ENCODE measurements around the gene ANHX. TPM values are rescaled to one million over a fixed set of nuclear protein-coding genes. Genes with fewer than 3 reads are reported as not detected.

Gene ANHX
- total RNA-seq, 1 donor from 2014 or later, result not detected

- Histone ChIP-seq H3K4me3 (ENCODE audit: insufficient read depth, low read depth, low read length) (no peak overlapping the region), H2AFZ (ENCODE audit: low read depth, low read length) (no peak overlapping the region), H3K9ac (ENCODE audit: low read length) (no peak overlapping the region), H3K4me1 (ENCODE audit: insufficient read depth, low read length) (no peaks in the 10 kb centered on the region), H3K36me3 (ENCODE audit: insufficient read depth, low read length) (no peaks in the 10 kb centered on the region), H4K20me1 (ENCODE audit: insufficient read depth, low read length) (no peaks in the 10 kb centered on the region), H3K27me3 (ENCODE audit: insufficient read depth, low read length) (no peaks in the 10 kb centered on the region), H3K4me2 (ENCODE audit: low read length) (no peak overlapping the region), H3K9me3 (ENCODE audit: insufficient read depth, low read depth, low read length) (peaks cover 28% of the 10 kb centered on the region), H3K79me2 (ENCODE audit: insufficient read depth, low read length) (no peaks in the 10 kb centered on the region), H3K27ac (ENCODE audit: low read depth, low read length) (no peak overlapping the region)
- no peak for DNase-seq (ENCODE audit: low read depth)
- no peak for TF ChIP-seq EZH2 (IDR thresholded peaks at IDR 0.05; ENCODE audit: insufficient read depth, low read length)
- TF ChIP-seq, protein P1, sequence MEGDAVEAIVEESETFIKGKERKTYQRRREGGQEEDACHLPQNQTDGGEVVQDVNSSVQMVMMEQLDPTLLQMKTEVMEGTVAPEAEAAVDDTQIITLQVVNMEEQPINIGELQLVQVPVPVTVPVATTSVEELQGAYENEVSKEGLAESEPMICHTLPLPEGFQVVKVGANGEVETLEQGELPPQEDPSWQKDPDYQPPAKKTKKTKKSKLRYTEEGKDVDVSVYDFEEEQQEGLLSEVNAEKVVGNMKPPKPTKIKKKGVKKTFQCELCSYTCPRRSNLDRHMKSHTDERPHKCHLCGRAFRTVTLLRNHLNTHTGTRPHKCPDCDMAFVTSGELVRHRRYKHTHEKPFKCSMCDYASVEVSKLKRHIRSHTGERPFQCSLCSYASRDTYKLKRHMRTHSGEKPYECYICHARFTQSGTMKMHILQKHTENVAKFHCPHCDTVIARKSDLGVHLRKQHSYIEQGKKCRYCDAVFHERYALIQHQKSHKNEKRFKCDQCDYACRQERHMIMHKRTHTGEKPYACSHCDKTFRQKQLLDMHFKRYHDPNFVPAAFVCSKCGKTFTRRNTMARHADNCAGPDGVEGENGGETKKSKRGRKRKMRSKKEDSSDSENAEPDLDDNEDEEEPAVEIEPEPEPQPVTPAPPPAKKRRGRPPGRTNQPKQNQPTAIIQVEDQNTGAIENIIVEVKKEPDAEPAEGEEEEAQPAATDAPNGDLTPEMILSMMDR (IDR thresholded peaks at IDR 0.05; ENCODE audit: insufficient read depth, low read depth, low read length), result no peak
- no peaks in the 10 kb centered on the region for H3K27me3 Mint-ChIP-seq (ENCODE audit: low read depth, unreplicated experiment)
- no peaks in the 10 kb centered on the region for H3K4me1 Mint-ChIP-seq (ENCODE audit: low read depth, unreplicated experiment)
- no peaks in the 10 kb centered on the region for H3K36me3 Mint-ChIP-seq (ENCODE audit: low read depth, unreplicated experiment)
- peaks cover 35% of the 10 kb centered on the region for H3K9me3 Mint-ChIP-seq (ENCODE audit: unreplicated experiment)
- H3K27ac Mint-ChIP-seq (ENCODE audit: unreplicated experiment), result no peak overlapping the region
- H3K4me3 Mint-ChIP-seq (ENCODE audit: unreplicated experiment), result no peak overlapping the region
- FAIRE-seq, result no peak
These were observed 879 bp upstream of the ANHX start for GRCh38 chr12:133236556-133236955.

GRCh38 chr12:133236144-133236543, 467 bp upstream of the ANHX start:
- no peaks in the 10 kb centered on the region for H4K20me1 ChIP-seq (ENCODE audit: insufficient read depth, low read length)
- Mint-ChIP-seq H3K4me3 (ENCODE audit: unreplicated experiment) (no peak overlapping the region), H3K4me1 (ENCODE audit: low read depth, unreplicated experiment) (no peaks in the 10 kb centered on the region), H3K27me3 (ENCODE audit: low read depth, unreplicated experiment) (no peaks in the 10 kb centered on the region), H3K9me3 (ENCODE audit: unreplicated experiment) (peaks cover 35% of the 10 kb centered on the region), H3K36me3 (ENCODE audit: low read depth, unreplicated experiment) (no peaks in the 10 kb centered on the region), H3K27ac (ENCODE audit: unreplicated experiment) (no peak overlapping the region)
- no peak for FAIRE-seq
- no peaks in the 10 kb centered on the region for H3K4me1 ChIP-seq (ENCODE audit: insufficient read depth, low read length)
- H3K79me2 ChIP-seq (ENCODE audit: insufficient read depth, low read length), result no peaks in the 10 kb centered on the region
- H3K27ac ChIP-seq (ENCODE audit: low read depth, low read length), result no peak overlapping the region
- H3K9ac ChIP-seq (ENCODE audit: low read length), result no peak overlapping the region
- no peak for DNase-seq (ENCODE audit: low read depth)
- no peak overlapping the region for H2AFZ ChIP-seq (ENCODE audit: low read depth, low read length)
- H3K9me3 ChIP-seq (ENCODE audit: insufficient read depth, low read depth, low read length), result peaks cover 30% of the 10 kb centered on the region
- no peak overlapping the region for H3K4me3 ChIP-seq (ENCODE audit: insufficient read depth, low read depth, low read length)
- TF ChIP-seq, protein P1 (IDR thresholded peaks at IDR 0.05; ENCODE audit: insufficient read depth, low read depth, low read length), result no peak
- no peak for TF ChIP-seq EZH2 (IDR thresholded peaks at IDR 0.05; ENCODE audit: insufficient read depth, low read length)
- H3K4me2 ChIP-seq (ENCODE audit: low read length), result no peak overlapping the region
- no peaks in the 10 kb centered on the region for H3K27me3 ChIP-seq (ENCODE audit: insufficient read depth, low read length)
- H3K36me3 ChIP-seq (ENCODE audit: insufficient read depth, low read length), result no peaks in the 10 kb centered on the region

DNA sequence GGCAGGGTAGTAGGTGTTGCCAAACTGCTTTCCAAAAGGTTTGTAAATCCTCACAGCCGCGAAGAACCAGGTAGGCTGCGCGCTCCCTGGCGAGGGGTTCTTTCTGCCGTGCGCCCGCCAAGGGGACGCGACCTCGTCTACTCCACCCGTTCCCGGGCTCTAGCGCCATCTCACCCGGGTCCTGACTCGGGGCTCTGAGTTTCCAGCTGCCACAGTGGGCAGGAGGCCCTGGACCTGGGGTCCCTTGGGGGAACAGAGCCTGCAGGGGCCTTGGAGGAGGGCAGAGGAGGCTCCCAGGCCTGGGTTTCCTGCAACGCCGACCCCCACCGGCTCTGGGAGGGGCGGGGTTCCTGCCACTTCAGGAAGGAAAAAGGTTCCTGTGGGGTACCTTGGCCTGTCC, 706 bp downstream of the ANHX start:
- no peak for DNase-seq (ENCODE audit: low read depth)
- Histone ChIP-seq H3K36me3 (ENCODE audit: insufficient read depth, low read length) (no peaks in the 10 kb centered on the region), H3K79me2 (ENCODE audit: insufficient read depth, low read length) (no peaks in the 10 kb centered on the region), H3K4me3 (ENCODE audit: insufficient read depth, low read depth, low read length) (no peak overlapping the region), H3K27me3 (ENCODE audit: insufficient read depth, low read length) (no peaks in the 10 kb centered on the region), H3K9me3 (ENCODE audit: insufficient read depth, low read depth, low read length) (peaks cover 27% of the 10 kb centered on the region), H3K27ac (ENCODE audit: low read depth, low read length) (no peak overlapping the region), H3K9ac (ENCODE audit: low read length) (no peak overlapping the region), H3K4me1 (ENCODE audit: insufficient read depth, low read length) (no peaks in the 10 kb centered on the region), H2AFZ (ENCODE audit: low read depth, low read length) (no peak overlapping the region), H3K4me2 (ENCODE audit: low read length) (no peak overlapping the region), H4K20me1 (ENCODE audit: insufficient read depth, low read length) (no peaks in the 10 kb centered on the region)
- TF ChIP-seq, protein P1 (IDR thresholded peaks at IDR 0.05; ENCODE audit: insufficient read depth, low read depth, low read length), result no peak
- TF ChIP-seq EZH2 (IDR thresholded peaks at IDR 0.05; ENCODE audit: insufficient read depth, low read length), result no peak
- H3K4me3 Mint-ChIP-seq (ENCODE audit: unreplicated experiment), result no peak overlapping the region
- H3K4me1 Mint-ChIP-seq (ENCODE audit: low read depth, unreplicated experiment), result no peaks in the 10 kb centered on the region
- H3K27ac Mint-ChIP-seq (ENCODE audit: unreplicated experiment), result no peak overlapping the region
- peaks cover 40% of the 10 kb centered on the region for H3K9me3 Mint-ChIP-seq (ENCODE audit: unreplicated experiment)
- no peaks in the 10 kb centered on the region for H3K27me3 Mint-ChIP-seq (ENCODE audit: low read depth, unreplicated experiment)
- no peaks in the 10 kb centered on the region for H3K36me3 Mint-ChIP-seq (ENCODE audit: low read depth, unreplicated experiment)
- no peak for FAIRE-seq
